ENCODE results near the gene E2F1. TPM values are rescaled to one million over a fixed set of nuclear protein-coding genes. Genes with fewer than 3 reads are reported as not detected.

The E2F1 gene
- total RNA-seq, 1 donor from 2014 or later: 77.5 TPM

DNA sequence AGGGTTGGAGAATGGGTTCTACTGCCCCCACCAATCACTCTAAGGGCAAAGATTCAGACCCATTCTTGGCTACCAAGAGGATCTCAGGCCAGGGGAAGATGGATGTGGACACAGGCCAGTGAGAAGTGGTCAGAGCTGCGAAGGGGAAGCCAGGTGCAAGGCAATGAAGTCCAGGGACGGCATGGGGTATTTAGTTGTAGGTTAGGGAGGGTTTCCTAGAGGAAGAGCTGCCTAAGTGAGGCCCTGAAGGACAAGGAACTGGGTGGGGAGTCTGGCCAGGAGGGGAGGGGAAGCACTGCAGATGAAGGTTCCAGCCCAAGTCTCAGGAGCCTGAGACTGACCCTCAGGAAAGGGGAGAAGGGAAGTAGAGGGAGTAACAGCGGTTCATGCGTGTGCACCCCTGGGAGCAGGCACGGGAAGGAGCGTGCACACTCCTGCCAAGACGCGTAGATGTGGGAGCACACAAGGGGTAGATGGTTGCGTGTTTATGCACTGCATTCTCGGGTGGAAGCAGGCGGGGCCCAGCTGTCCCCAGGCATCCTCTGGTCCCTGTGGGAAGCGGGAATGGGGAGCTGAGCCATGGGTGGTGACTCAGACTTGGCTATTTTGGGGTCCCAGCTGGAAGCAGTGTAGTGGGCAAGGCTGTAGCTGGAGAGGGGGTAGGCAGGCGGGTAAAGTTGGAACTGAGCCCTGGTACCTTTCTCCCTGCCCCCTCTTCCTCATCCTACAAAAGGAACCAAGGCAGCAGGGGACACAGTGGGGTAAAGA lies 16.1 kb downstream of the E2F1 start:
- intact Hi-C loops (cut with micrococcal nuclease): loop anchor here (5.0 to 10.0 kb wide), 3 partner anchors 142 to 442 kb away; partner anchors contain the start of genes CHMP4B and EIF2S2
- H3K4me1 Mint-ChIP-seq (ENCODE audit: low read depth): peaks cover 50% of the 10 kb centered on the region
- H3K9me3 Mint-ChIP-seq: no peaks in the 10 kb centered on the region
- peaks cover 8% of the 10 kb centered on the region for H3K36me3 Mint-ChIP-seq (ENCODE audit: low read depth)
- no peak overlapping the region for H3K4me3 Mint-ChIP-seq
- peak overlapping the region; percentile 15 for H3K27ac Mint-ChIP-seq
- no peak for DNase-seq (ENCODE audit: low spot score)
- H3K27me3 Mint-ChIP-seq (ENCODE audit: insufficient read depth): no peaks in the 10 kb centered on the region

GRCh38 chr20:33669224-33669623 lies 17.0 kb downstream of the E2F1 start:
- Mint-ChIP-seq H3K4me3 (no peak overlapping the region), H3K36me3 (ENCODE audit: low read depth) (peaks cover 8% of the 10 kb centered on the region), H3K9me3 (no peaks in the 10 kb centered on the region), H3K27me3 (ENCODE audit: insufficient read depth) (no peaks in the 10 kb centered on the region), H3K27ac (no peak overlapping the region), H3K4me1 (ENCODE audit: low read depth) (peaks cover 54% of the 10 kb centered on the region)
- intact Hi-C loops (cut with micrococcal nuclease): loop anchor here (5.0 to 10.0 kb wide), 3 partner anchors 143 to 443 kb away; partner anchors contain the start of genes CHMP4B and EIF2S2
- no peak for DNase-seq (ENCODE audit: low spot score)

DNA sequence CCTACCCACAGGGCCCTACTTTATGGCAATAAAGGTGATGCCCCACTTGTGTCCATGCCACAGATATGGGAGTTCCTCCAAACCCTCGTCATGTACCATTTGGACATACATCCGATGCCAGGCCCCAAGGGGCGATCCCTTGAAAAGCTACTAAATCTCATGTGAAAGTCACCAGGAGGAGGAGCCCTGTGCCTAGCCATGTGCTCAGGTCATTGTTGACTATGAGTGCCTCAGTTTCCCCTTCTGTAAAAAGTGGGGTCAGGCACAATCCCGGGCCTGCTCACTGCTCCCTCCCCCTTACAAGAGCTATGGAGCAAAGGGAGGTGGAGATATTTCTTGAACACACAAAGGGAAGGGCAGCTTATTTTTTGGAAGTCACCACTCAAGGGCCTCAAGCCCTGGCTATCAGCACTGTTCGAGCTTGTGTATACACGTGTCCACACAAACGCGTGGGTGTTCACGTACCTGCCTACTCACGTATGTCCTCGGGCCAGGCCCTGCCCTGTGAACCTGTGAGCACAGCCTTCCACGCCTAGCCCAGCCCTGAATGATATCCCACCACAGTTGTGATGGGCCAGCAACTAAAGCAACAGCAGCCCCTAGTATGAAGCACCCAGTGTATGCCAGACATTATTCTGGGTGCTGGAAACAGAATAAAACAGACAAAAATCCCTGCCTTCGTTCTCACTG lies 17.6 kb downstream of the E2F1 start:
- Mint-ChIP-seq H3K27me3 (ENCODE audit: insufficient read depth) (no peaks in the 10 kb centered on the region), H3K27ac (no peak overlapping the region), H3K4me1 (ENCODE audit: low read depth) (peaks cover 55% of the 10 kb centered on the region), H3K9me3 (no peaks in the 10 kb centered on the region), H3K4me3 (peak overlapping the region; percentile 82), H3K36me3 (ENCODE audit: low read depth) (peaks cover 8% of the 10 kb centered on the region)
- no peak for DNase-seq (ENCODE audit: low spot score)
- intact Hi-C loops (cut with micrococcal nuclease): loop anchor here (1.0 to 10.0 kb wide), 5 partner anchors 63 to 444 kb away; partner anchors contain the start of genes CHMP4B, EIF2S2 and ZNF341

GRCh38 chr20:33667676-33668465 lies 18.3 kb downstream of the E2F1 start:
- Mint-ChIP-seq H3K27ac (peak overlapping the region; percentile 58), H3K4me1 (ENCODE audit: low read depth) (peaks cover 50% of the 10 kb centered on the region), H3K36me3 (ENCODE audit: low read depth) (peaks cover 8% of the 10 kb centered on the region), H3K27me3 (ENCODE audit: insufficient read depth) (no peaks in the 10 kb centered on the region), H3K9me3 (no peaks in the 10 kb centered on the region), H3K4me3 (peak overlapping the region; percentile 82)
- intact Hi-C loops (cut with micrococcal nuclease): loop anchor here (1.0 to 10.0 kb wide), 7 partner anchors 63 to 444 kb away; partner anchors contain the start of genes CDK5RAP1, CHMP4B, EIF2S2 and SNTA1
- DNase-seq (ENCODE audit: low spot score): peak; percentile 77

DNA sequence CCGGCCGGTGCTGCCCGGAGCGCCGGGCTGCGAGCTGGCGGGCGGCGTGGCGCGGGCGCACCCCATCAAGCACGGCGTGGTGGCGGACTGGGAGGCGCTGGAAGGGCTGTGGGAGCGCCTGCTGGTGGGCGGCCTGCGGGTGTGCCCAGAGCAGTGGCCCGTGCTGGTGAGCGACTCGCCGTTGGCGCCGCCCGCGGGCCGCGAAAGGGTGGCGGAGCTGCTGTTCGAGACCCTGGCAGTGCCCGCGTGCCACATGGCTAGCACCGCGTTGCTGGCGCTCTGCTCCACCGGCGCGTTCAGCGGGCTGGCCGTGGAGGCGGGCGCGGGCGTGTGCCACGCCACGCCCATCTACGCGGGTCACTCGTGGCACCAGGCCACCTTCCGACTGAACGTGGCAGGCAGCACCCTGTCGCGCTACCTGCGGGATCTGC lies 18.9 kb downstream of the E2F1 start:
- Mint-ChIP-seq H3K4me1 (ENCODE audit: low read depth) (peaks cover 49% of the 10 kb centered on the region), H3K27ac (peak overlapping the region; percentile 58), H3K4me3 (peak overlapping the region; percentile 88), H3K9me3 (no peaks in the 10 kb centered on the region), H3K36me3 (ENCODE audit: low read depth) (peaks cover 8% of the 10 kb centered on the region), H3K27me3 (ENCODE audit: insufficient read depth) (no peaks in the 10 kb centered on the region)
- DNase-seq (ENCODE audit: low spot score): no peak
- intact Hi-C loops (cut with micrococcal nuclease): loop anchor here (1.0 to 10.0 kb wide), 5 partner anchors 145 to 445 kb away; partner anchors contain the start of genes CDK5RAP1, CHMP4B, EIF2S2 and SNTA1

GRCh38 chr20:33666293-33667244 lies 19.6 kb downstream of the E2F1 start, which contains the start of gene ACTL10:
ACTL10 (plus strand) TSS chr20:33666943; CDS start chr20:33667498, 555 bp downstream.
- H3K27ac Mint-ChIP-seq: peak within 1 kb of the TSS; percentile 86
- peak within 1 kb of the TSS; percentile 88 for H3K4me3 Mint-ChIP-seq
- H3K4me1 Mint-ChIP-seq (ENCODE audit: low read depth): peaks cover 43% of the 10 kb centered on the region
- intact Hi-C loops (cut with micrococcal nuclease): loop anchor here (1.0 to 10.0 kb wide), 10 partner anchors 8 to 446 kb away; partner anchors contain the start of genes CBFA2T2, CDK5RAP1, CHMP4B and E2F1
- H3K9me3 Mint-ChIP-seq: no peaks in the 10 kb centered on the region
- no peaks in the 10 kb centered on the region for H3K27me3 Mint-ChIP-seq (ENCODE audit: insufficient read depth)
- H3K36me3 Mint-ChIP-seq (ENCODE audit: low read depth): peaks cover 8% of the 10 kb centered on the region
- peak; percentile 78 for DNase-seq (ENCODE audit: low spot score)

DNA sequence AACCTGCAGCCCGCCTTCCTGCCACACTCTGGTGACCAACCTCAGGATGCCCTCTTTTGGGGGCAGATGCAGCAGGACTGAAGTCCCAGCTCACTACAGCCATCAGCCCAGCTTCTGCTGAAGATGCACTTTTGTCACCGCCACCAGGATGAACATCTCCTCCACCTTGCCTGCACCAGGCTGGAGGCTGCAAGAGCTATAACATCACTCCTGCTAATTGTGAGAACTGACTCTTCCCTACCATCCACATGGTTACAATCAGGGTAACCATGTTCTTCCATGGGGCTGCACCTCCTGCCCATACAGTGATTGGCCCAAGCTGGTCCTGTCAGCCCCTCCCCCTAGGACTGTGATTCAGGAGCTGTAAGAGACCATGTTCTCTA lies 21.4 kb downstream of the E2F1 start:
- H3K4me1 Mint-ChIP-seq (ENCODE audit: low read depth): peaks cover 39% of the 10 kb centered on the region
- H3K27ac Mint-ChIP-seq: peak overlapping the region; percentile 79
- no peaks in the 10 kb centered on the region for H3K9me3 Mint-ChIP-seq
- intact Hi-C loops (cut with micrococcal nuclease): loop anchor here (5.0 to 10.0 kb wide), 3 partner anchors 148 to 448 kb away; partner anchors contain the start of genes CHMP4B and EIF2S2
- no peak for DNase-seq (ENCODE audit: low spot score)
- H3K36me3 Mint-ChIP-seq (ENCODE audit: low read depth): peaks cover 6% of the 10 kb centered on the region
- no peaks in the 10 kb centered on the region for H3K27me3 Mint-ChIP-seq (ENCODE audit: insufficient read depth)
- peak overlapping the region; percentile 86 for H3K4me3 Mint-ChIP-seq

GRCh38 chr20:33664085-33664761 lies 22.0 kb downstream of the E2F1 start:
- DNase-seq (ENCODE audit: low spot score): no peak
- peaks cover 5% of the 10 kb centered on the region for H3K36me3 Mint-ChIP-seq (ENCODE audit: low read depth)
- no peaks in the 10 kb centered on the region for H3K9me3 Mint-ChIP-seq
- intact Hi-C loops (cut with micrococcal nuclease): loop anchor here (10.0 kb wide), 1 partner anchor 289 kb away; no protein-coding TSS in a partner anchor
- peak overlapping the region; percentile 79 for H3K27ac Mint-ChIP-seq
- peak overlapping the region; percentile 86 for H3K4me3 Mint-ChIP-seq
- H3K4me1 Mint-ChIP-seq (ENCODE audit: low read depth): peaks cover 37% of the 10 kb centered on the region
- no peaks in the 10 kb centered on the region for H3K27me3 Mint-ChIP-seq (ENCODE audit: insufficient read depth)

DNA sequence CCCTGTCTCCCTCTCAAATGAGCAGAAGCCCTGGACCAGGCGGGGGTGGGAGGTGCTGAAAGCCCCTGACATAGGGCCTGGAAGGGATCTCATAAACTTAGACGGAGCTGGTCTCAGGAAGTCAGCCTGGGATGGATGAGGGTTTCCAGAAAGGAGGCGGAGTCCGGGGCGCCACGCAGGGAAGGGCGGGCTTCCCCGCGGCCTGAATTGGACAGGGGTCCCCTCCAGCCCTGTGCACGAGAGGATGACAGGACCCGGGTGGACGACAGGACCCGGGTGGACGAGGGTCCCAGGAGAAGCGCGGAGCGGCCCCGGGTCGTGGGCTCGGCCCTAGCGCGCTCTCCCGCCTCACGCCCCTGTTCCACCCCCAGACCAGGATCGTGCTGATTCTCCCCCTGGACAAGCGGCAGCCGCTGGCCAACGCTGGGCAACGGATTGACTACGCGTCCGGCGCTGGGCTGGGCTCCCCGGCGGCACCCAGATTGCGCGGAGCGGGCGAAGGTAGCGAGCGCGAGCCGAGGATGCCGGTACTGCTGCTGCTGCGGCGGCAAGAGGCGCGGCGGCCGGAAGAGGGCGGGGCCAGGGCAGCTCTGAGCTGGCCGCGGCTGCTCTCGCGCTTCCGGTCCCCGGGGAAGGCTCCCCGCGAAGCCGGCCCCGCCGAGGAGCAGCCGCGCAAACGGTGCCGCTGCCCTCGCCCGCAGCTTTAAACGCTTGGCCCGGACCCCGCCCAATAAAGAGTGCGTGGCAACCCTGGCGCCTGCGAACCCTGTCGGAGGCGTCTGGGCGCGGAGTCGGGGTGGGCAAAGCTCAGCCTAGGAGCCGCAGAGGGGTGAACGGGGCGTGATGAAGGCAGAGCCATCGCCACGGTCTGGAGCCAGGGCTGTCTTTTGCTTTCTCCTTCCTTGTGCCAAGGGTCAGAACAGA lies 22.8 kb downstream of the E2F1 start:
- Mint-ChIP-seq H3K27ac (peak overlapping the region; percentile 89), H3K27me3 (ENCODE audit: insufficient read depth) (no peaks in the 10 kb centered on the region)
- intact Hi-C loops (cut with micrococcal nuclease): loop anchor here (1.0 to 10.0 kb wide), 2 partner anchors 11 to 289 kb away; no protein-coding TSS in a partner anchor

DNA sequence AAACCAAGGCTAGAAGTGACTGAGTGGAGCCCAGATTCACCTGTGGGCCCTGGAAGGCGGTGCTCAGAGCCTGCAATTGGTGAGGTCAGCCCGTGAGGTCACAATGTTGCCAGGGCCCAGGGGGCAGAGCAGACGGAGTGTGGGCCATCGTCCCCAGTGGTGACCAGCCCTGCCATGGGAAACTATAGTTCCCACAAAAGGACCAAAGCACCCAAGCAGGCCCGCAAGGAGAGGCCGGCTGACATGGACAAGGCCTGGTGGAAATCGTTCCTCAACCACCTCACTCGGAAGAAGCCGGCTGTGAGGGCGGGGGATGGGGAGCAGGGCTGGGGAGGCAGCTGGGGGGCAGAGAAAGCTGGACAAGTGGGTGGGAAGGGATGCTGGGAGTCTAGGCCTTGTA lies 24.0 kb downstream of the E2F1 start, which contains the start of gene C20orf144:
C20orf144 (plus strand) TSS at position 156 of the 400 bp plus-strand sequence; CDS start at position 175, 19 bp downstream.
- Mint-ChIP-seq H3K4me1 (ENCODE audit: low read depth) (peaks cover 26% of the 10 kb centered on the region), H3K27me3 (ENCODE audit: insufficient read depth) (no peaks in the 10 kb centered on the region), H3K4me3 (peak within 1 kb of the TSS; percentile 86), H3K9me3 (no peaks in the 10 kb centered on the region), H3K36me3 (ENCODE audit: low read depth) (peaks cover 7% of the 10 kb centered on the region), H3K27ac (peak within 1 kb of the TSS; percentile 89)
- intact Hi-C loops (cut with micrococcal nuclease): loop anchor here (10.0 kb wide), 1 partner anchor 287 kb away; no protein-coding TSS in a partner anchor
- no peak for DNase-seq (ENCODE audit: low spot score)

More for the DNA sequence above, 22.8 kb downstream of the E2F1 start:
- H3K4me3 Mint-ChIP-seq: peak overlapping the region; percentile 86
- no peaks in the 10 kb centered on the region for H3K9me3 Mint-ChIP-seq
- DNase-seq (ENCODE audit: low spot score): peak; percentile 86
- peaks cover 7% of the 10 kb centered on the region for H3K36me3 Mint-ChIP-seq (ENCODE audit: low read depth)
- peaks cover 31% of the 10 kb centered on the region for H3K4me1 Mint-ChIP-seq (ENCODE audit: low read depth)

Measured in activated T-helper 1 cell treated with anti-CD3 and anti-CD28 coated beads, Interleukin-12 subunit alpha, Interleukin-12 subunit beta, Interleukin-2, Interleukin-4 antibody, amounts not matched to agents 30 ng/mL and 10 ng/mL and 1 ng/mL, durations not matched to agents 14 hours and 24 hours and 36 hours (primary cell).